H1 (cell line): Measurements from ENCODE around the gene CLINT1. TPM values are rescaled to one million over a fixed set of nuclear protein-coding genes. Genes with fewer than 3 reads are reported as not detected.

Source experiments
- CTCF ChIA-PET: fragments of 300-600 bp; sonication (Branson Sonifier 250); formaldehyde crosslinking; loops from one replicate; lab custom pipeline; 2021; ENCODE audit not compliant: partially characterized antibody; lab: Charles Lee
- POLR2A ChIA-PET: fragments of 300-600 bp; sonication (Branson Sonifier 250); formaldehyde crosslinking; loops from one replicate; lab custom pipeline; 2021; ENCODE audit warnings: inconsistent platforms; ENCODE audit not compliant: partially characterized antibody; lab: Charles Lee
- DNase-seq, 2 experiments: peaks; one replicate each; pipeline versions ENCODE4 v3.0.0 to v3.0.0-alpha.2; 2010 to 2022; ENCODE audit warnings: low spot score in 2 of 2, low read depth in 1 of 2, mixed read lengths in 1 of 2
- FAIRE-seq: peaks from 2 replicates; lab custom pipeline; 2011; peaks lifted over from hg19 to GRCh38; lab: Jason Lieb, UNC
- H2AFZ ChIP-seq: 2 replicates; pipeline ENCODE4 v1.8.1; 2012; ENCODE audit warnings: low read length, inconsistent platforms
- H2AK5ac ChIP-seq: 2 replicates; pipeline ENCODE4 v1.6.1; 2013; ENCODE audit warnings: low read depth, low read length
- H2BK120ac ChIP-seq: replicated peaks from 2 replicates; pipeline ENCODE3; 2013; ENCODE audit warnings: low read depth, low read length, inconsistent platforms
- H2BK12ac ChIP-seq: 2 replicates; pipeline ENCODE4 v1.6.1; 2013; ENCODE audit warnings: low read depth, low read length
- H2BK15ac ChIP-seq: 2 replicates; pipeline ENCODE4 v1.6.1; 2013; ENCODE audit warnings: low read length
- H2BK20ac ChIP-seq: 2 replicates; pipeline ENCODE4 v1.6.1; 2013; ENCODE audit warnings: low read length
- H2BK5ac ChIP-seq: 2 replicates; pipeline ENCODE4 v1.6.1; 2013; ENCODE audit warnings: low read depth, low read length
- H3K14ac ChIP-seq: 2 replicates; pipeline ENCODE4 v1.6.1; 2013; ENCODE audit warnings: inconsistent platforms; ENCODE audit not compliant: insufficient read length
- H3K18ac ChIP-seq: 2 replicates; pipeline ENCODE4 v1.6.1; 2013; ENCODE audit warnings: low read length; ENCODE audit errors: extremely low read depth
- H3K23ac ChIP-seq: 2 replicates; pipeline ENCODE4 v1.6.1; 2013; ENCODE audit warnings: inconsistent platforms; ENCODE audit not compliant: insufficient read length
- H3K23me2 ChIP-seq: 2 replicates; pipeline ENCODE4 v1.6.1; 2013; ENCODE audit warnings: low read depth, low read length
- H3K27ac ChIP-seq: 2 replicates; pipeline ENCODE4 v1.6.1; 2011; ENCODE audit warnings: low read depth, low read length, inconsistent platforms
- H3K27me3 ChIP-seq, 4 experiments: replicated peaks in 1 of 4; 1 replicate in 1 of 4; 2 replicates in 3 of 4; pipeline versions ENCODE4 v1.6.1 to v1.8.1; 2011 to 2013; ENCODE audit warnings: low read length in 3 of 4, mild to moderate bottlenecking in 3 of 4, inconsistent platforms in 2 of 4, mixed read lengths in 2 of 4, moderate library complexity in 1 of 4; ENCODE audit not compliant: control insufficient read depth in 3 of 4, insufficient read depth in 3 of 4; ENCODE audit errors: extremely low read depth in 1 of 4
- H3K36me3 ChIP-seq, 4 experiments: 2 replicates each; pipeline versions ENCODE4 v1.6.1 to v1.8.1; 2011 to 2013; ENCODE audit warnings: mild to moderate bottlenecking in 4 of 4, low read length in 3 of 4, moderate library complexity in 2 of 4, control low read depth in 1 of 4, inconsistent platforms in 1 of 4; ENCODE audit not compliant: insufficient read depth in 4 of 4, control insufficient read depth in 2 of 4
- H3K4ac ChIP-seq: replicated peaks from 2 replicates; pipeline ENCODE3; 2013; ENCODE audit warnings: low read length, low read depth, mixed read lengths, inconsistent platforms; ENCODE audit not compliant: insufficient read length
- H3K4me1 ChIP-seq, 4 experiments: replicated peaks in 1 of 4; 1 replicate in 1 of 4; 2 replicates in 3 of 4; pipeline versions ENCODE4 v1.6.1 to v1.8.1; 2011 to 2013; ENCODE audit warnings: low read length in 3 of 4, inconsistent platforms in 2 of 4, mixed read lengths in 1 of 4; ENCODE audit not compliant: insufficient read depth in 4 of 4, control insufficient read depth in 3 of 4
- H3K4me2 ChIP-seq, 2 experiments: 2 replicates each; pipeline versions ENCODE4 v1.6.1 to v1.8.1; 2011 to 2013; ENCODE audit warnings: low read depth in 2 of 2, low read length in 2 of 2, control low read depth in 1 of 2, inconsistent platforms in 1 of 2, mild to moderate bottlenecking in 1 of 2; ENCODE audit not compliant: insufficient read depth in 1 of 2
- H3K4me3 ChIP-seq, 4 experiments: fragments of 200-600, 300-600 bp in 1 of 4; sonication (generic), shearing (Covaris generic), sonication (Bioruptor Twin) in 1 of 4; 2 replicates each; pipeline versions ENCODE4 v1.5.1 to v1.8.1; 2011 to 2016; ENCODE audit warnings: low read length in 4 of 4, low read depth in 3 of 4, control low read depth in 2 of 4, inconsistent platforms in 2 of 4, mild to moderate bottlenecking in 2 of 4, mixed read lengths in 1 of 4, moderate library complexity in 1 of 4; ENCODE audit not compliant: insufficient read depth in 2 of 4; ENCODE audit errors: extremely low read depth in 1 of 4
- H3K56ac ChIP-seq: replicated peaks from 2 replicates; pipeline ENCODE3; 2013; ENCODE audit warnings: low read depth, mild to moderate bottlenecking, mixed read lengths, low read length, inconsistent platforms; ENCODE audit not compliant: insufficient read length
- H3K79me1 ChIP-seq: 2 replicates; pipeline ENCODE4 v1.6.1; 2013; ENCODE audit warnings: low read depth, low read length, control low read depth
- H3K79me2 ChIP-seq, 2 experiments: 2 replicates each; pipeline versions ENCODE4 v1.6.1 to v1.8.1; 2012 to 2013; ENCODE audit warnings: low read length in 2 of 2, mild to moderate bottlenecking in 2 of 2, inconsistent platforms in 1 of 2; ENCODE audit not compliant: insufficient read depth in 2 of 2, control insufficient read depth in 1 of 2
- H3K9ac ChIP-seq, 4 experiments: replicated peaks in 1 of 4; 1 replicate in 1 of 4; 2 replicates in 3 of 4; pipeline versions ENCODE4 v1.6.1 to v1.8.1; 2011 to 2013; ENCODE audit warnings: low read depth in 3 of 4, low read length in 3 of 4, control low read depth in 2 of 4, mild to moderate bottlenecking in 2 of 4, moderate library complexity in 2 of 4, inconsistent platforms in 1 of 4; ENCODE audit errors: extremely low read depth in 1 of 4
- H3K9me3 ChIP-seq, 2 experiments: 2 replicates each; pipeline versions ENCODE4 v1.6.1 to v1.8.1; 2012 to 2013; ENCODE audit warnings: mild to moderate bottlenecking in 2 of 2, moderate library complexity in 2 of 2, control low read depth in 1 of 2, inconsistent platforms in 1 of 2, low read depth in 1 of 2, low read length in 1 of 2, mixed read lengths in 1 of 2; ENCODE audit not compliant: insufficient read depth in 2 of 2
- H4K20me1 ChIP-seq, 2 experiments: replicated peaks in 1 of 2; 2 replicates each; pipeline versions ENCODE3 to v1.8.1; 2011 to 2013; ENCODE audit warnings: inconsistent platforms in 2 of 2, low read length in 2 of 2, mild to moderate bottlenecking in 1 of 2; ENCODE audit not compliant: insufficient read depth in 2 of 2, control insufficient read depth in 1 of 2
- H4K5ac ChIP-seq: 2 replicates; pipeline ENCODE4 v1.6.1; 2013; ENCODE audit warnings: low read length, low read depth, mixed read lengths, inconsistent platforms; ENCODE audit not compliant: insufficient read length
- H4K8ac ChIP-seq: 2 replicates; pipeline ENCODE4 v1.8.0; 2013; ENCODE audit warnings: mild to moderate bottlenecking, moderate library complexity, low read length, inconsistent platforms; ENCODE audit not compliant: insufficient read depth; ENCODE audit errors: extremely low read depth
- H4K91ac ChIP-seq: replicated peaks from 2 replicates; pipeline ENCODE3; 2013; ENCODE audit warnings: low read length, mixed read lengths, inconsistent platforms; ENCODE audit not compliant: insufficient read length
- BACH1 ChIP-seq: IDR thresholded peaks from 2 replicates; pipeline ENCODE4 v1.6.1; 2012; ENCODE audit warnings: low read length, improper control_type of control experiment
- CEBPB ChIP-seq: IDR thresholded peaks from 2 replicates; pipeline ENCODE4 v1.6.1; 2012; ENCODE audit warnings: low read depth, low read length
- KDM5A ChIP-seq: fragments of 200-600 bp; IDR thresholded peaks from 2 replicates; pipeline ENCODE4 v1.7.1; 2012; ENCODE audit warnings: mild to moderate bottlenecking, low read length, inconsistent platforms, mixed read lengths
- MAFK ChIP-seq: IDR thresholded peaks from 2 replicates; pipeline ENCODE4 v1.6.1; 2012; ENCODE audit warnings: low read depth, mild to moderate bottlenecking, improper control_type of control experiment, low read length
- NANOG ChIP-seq: IDR thresholded peaks from 2 replicates; pipeline ENCODE4 v1.6.1; 2011; ENCODE audit warnings: low read length, low read depth, mild to moderate bottlenecking, inconsistent platforms; ENCODE audit not compliant: insufficient read depth, poor library complexity, severe bottlenecking
- SP2 ChIP-seq: IDR thresholded peaks from 2 replicates; pipeline ENCODE4 v1.6.1; 2012; ENCODE audit warnings: mild to moderate bottlenecking, low read length, inconsistent platforms
- TCF12 ChIP-seq: IDR thresholded peaks from 2 replicates; pipeline ENCODE4 v1.6.1; 2011; ENCODE audit warnings: low read depth, mild to moderate bottlenecking, low read length
- YY1 ChIP-seq: IDR thresholded peaks from 2 replicates; pipeline ENCODE4 v1.6.1; 2011; ENCODE audit warnings: low read depth, mild to moderate bottlenecking, low read length
- WGBS, 2 experiments: shearing (Covaris generic) in 1 of 2; methylation state at CpG; one replicate each; pipeline versions ENCODE4 v1.1.6 to v1.1.7; 2013 to 2015; ENCODE audit warnings: low lambda C conversion rate in 2 of 2, mixed read lengths in 2 of 2, inconsistent platforms in 1 of 2, low coverage in 1 of 2, missing lambda C conversion rate in 1 of 2; ENCODE audit not compliant: insufficient replicate concordance in 2 of 2, insufficient coverage in 1 of 2, insufficient read length in 1 of 2; ENCODE audit errors: extremely low coverage in 1 of 2, missing lambda C conversion rate in 1 of 2; 5-methylcytosine and 5-hydroxymethylcytosine counted together
- polyA plus RNA-seq, 7 experiments: library from polyadenylated mRNA; depleted of rRNA in 3 of 7; stranded (reverse) in 5 of 7; unstranded in 2 of 7; fragments of >200 nt in 5 of 7; fragments of 200-250 nt in 2 of 7; gene quantifications; 1 replicate in 5 of 7; 2 replicates in 1 of 7; 4 replicates in 1 of 7; pipeline versions ENCODE4 v1.2.1 to v1.2.3, GENCODE V29; 2011 to 2013; ENCODE audit warnings: missing spikeins in 2 of 7, mixed read lengths in 2 of 7
- total RNA-seq: library from RNA; stranded (reverse); fragmentation: NEBNext Ultra II Directional; extraction: Animal tissue kit (Norgen Biotek cat#: 25700); gene quantifications from 2 replicates; pipeline ENCODE4 v1.2.1, GENCODE V29; 2021

CLINT1 gene
- total and polyA plus RNA-seq, 2 of the 8 experiments (the other 6 are each of a cell fraction or from before 2014, with no cell fraction given), result 85.9 to 140 TPM

DNA sequence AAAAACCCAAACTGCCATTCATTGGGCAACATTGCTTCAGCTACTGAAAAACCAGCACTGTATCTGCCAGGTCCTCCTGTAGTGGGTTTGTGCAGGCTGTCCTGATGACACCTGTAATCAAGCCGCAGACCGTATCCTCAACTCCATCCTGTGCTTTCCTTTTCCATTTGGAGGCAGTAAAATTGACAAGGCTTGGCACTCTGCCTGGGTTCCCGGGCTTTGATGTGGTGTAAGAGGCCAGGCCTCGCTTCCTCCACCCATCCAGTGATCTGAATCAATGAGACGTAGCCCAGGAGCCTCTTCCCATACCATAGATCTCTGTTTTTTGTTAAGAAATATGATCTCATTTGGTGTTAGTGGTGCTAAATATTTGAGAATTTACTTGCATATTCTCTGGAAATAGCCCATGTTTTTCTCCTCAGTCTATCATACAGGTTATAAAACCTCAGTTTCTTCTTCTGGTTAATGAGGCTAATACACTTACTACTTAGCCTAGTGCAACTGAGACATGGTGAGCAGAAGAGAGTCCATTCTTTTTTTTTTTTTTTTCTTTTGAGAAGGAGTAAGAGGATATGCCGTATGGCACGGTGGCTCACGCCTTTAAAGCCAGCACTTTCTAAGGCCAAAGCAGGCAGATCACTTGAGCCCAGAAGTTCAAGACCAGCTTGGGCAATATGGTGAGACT, 80.7 kb downstream of the CLINT1 start:
- Histone ChIP-seq H3K4me3 (no peak overlapping the region), H3K9me3 (no peaks in the 10 kb centered on the region), H4K8ac (no peak overlapping the region; the same call in 1 of the 2 replicates), H3K9ac (no peak overlapping the region), H2BK5ac (no peak overlapping the region), H3K4me1 (no peaks in the 10 kb centered on the region), H3K27me3 (no peaks in the 10 kb centered on the region), H2AK5ac (no peak overlapping the region), H3K18ac (no peak overlapping the region), H3K27ac (no peak overlapping the region), H2BK120ac (no peak overlapping the region), H3K4ac (no peak overlapping the region), H3K79me2 (no peaks in the 10 kb centered on the region), H2BK20ac (no peak overlapping the region), H3K4me2 (no peak overlapping the region), H3K79me1 (no peaks in the 10 kb centered on the region), H2BK12ac (no peak overlapping the region), H2BK15ac (no peak overlapping the region), H3K36me3 (no peaks in the 10 kb centered on the region), H3K23me2 (no peaks in the 10 kb centered on the region), H2AFZ (no peak overlapping the region), H4K20me1 (peaks cover 0 to 1% of the 10 kb centered on the region in 2 experiments), H4K91ac (no peak overlapping the region), H3K14ac (no peak overlapping the region), H3K56ac (no peak overlapping the region), H4K5ac (no peak overlapping the region), H3K23ac (no peak overlapping the region)
- 78% methylated on average over 8 of the region's 8 CpGs; no CpG with 5 or more reads in 1 of the 2 experiments for WGBS, 2 experiments
- FAIRE-seq (no peak), DNase-seq (no peak)
- ChIA-PET POLR2A (no interaction called here), CTCF (interaction anchor here (1.0 kb wide), 1 partner anchor 16 kb away, joined by 4 read pairs; no protein-coding TSS in a partner anchor)
- TF ChIP-seq YY1 (no peak), CEBPB (no peak), BACH1 (no peak), TCF12 (no peak), MAFK (no peak), KDM5A (no peak), NANOG (no peak), SP2 (no peak)
